Endodermal cell (in vitro differentiated cells): ENCODE results near the gene ZNG1A. TPM values are rescaled to one million over a fixed set of nuclear protein-coding genes. Genes with fewer than 3 reads are reported as not detected.
"Not testable (repeated sequence)": the region's sequence is repeated elsewhere in the genome, so short reads cannot be mapped to it uniquely, and the experiment has no call there.

ENCODE experiments used
- DNase-seq: peaks from one replicate; pipeline ENCODE4 v3.0.0-alpha.2; 2017
- H3K27ac ChIP-seq: 2 replicates; pipeline ENCODE4 v1.5.1; 2013; ENCODE audit warnings: mild to moderate bottlenecking, low read depth, low read length, moderate library complexity
- H3K27me3 ChIP-seq: 2 replicates; pipeline ENCODE4 v1.6.1; 2013; ENCODE audit warnings: mild to moderate bottlenecking, low read length, moderate library complexity; ENCODE audit not compliant: insufficient read depth, control insufficient read depth, poor library complexity, severe bottlenecking
- H3K36me3 ChIP-seq: 2 replicates; pipeline ENCODE4 v1.7.0; 2013; ENCODE audit warnings: mild to moderate bottlenecking, low read length, moderate library complexity; ENCODE audit not compliant: control insufficient read depth, insufficient read depth
- H3K4me1 ChIP-seq: one replicate; pipeline ENCODE4 v1.7.0; 2013; ENCODE audit warnings: low read length; ENCODE audit not compliant: control insufficient read depth, insufficient read depth
- H3K4me3 ChIP-seq: 2 replicates; pipeline ENCODE4 v1.5.1; 2013; ENCODE audit warnings: mild to moderate bottlenecking, low read length, moderate library complexity
- H3K9ac ChIP-seq: 2 replicates; pipeline ENCODE4 v1.6.1; 2013; ENCODE audit warnings: mild to moderate bottlenecking, low read length, moderate library complexity; ENCODE audit not compliant: poor library complexity, severe bottlenecking; ENCODE audit errors: extremely low read depth
- H3K9me3 ChIP-seq: 2 replicates; pipeline ENCODE4 v1.6.1; 2013; ENCODE audit warnings: mild to moderate bottlenecking, low read length, moderate library complexity; ENCODE audit not compliant: control insufficient read depth
- H3K27ac Mint-ChIP-seq: 2 replicates; pipeline ENCODE4 v1.8.0; 2020; ENCODE audit warnings: mixed read lengths
- H3K27me3 Mint-ChIP-seq: 2 replicates; pipeline ENCODE4 v1.8.0; 2021; ENCODE audit warnings: mild to moderate bottlenecking, mixed read lengths; ENCODE audit not compliant: insufficient read depth
- H3K36me3 Mint-ChIP-seq: 2 replicates; pipeline ENCODE4 v1.8.0; 2020; ENCODE audit warnings: low read depth, mixed read lengths
- H3K4me1 Mint-ChIP-seq: 2 replicates; pipeline ENCODE4 v1.8.0; 2020; ENCODE audit warnings: mixed read lengths
- H3K4me3 Mint-ChIP-seq: 2 replicates; pipeline ENCODE4 v1.8.0; 2020; ENCODE audit warnings: mild to moderate bottlenecking, moderate library complexity, mixed read lengths
- H3K9me3 Mint-ChIP-seq: 2 replicates; pipeline ENCODE4 v1.8.0; 2020; ENCODE audit warnings: mild to moderate bottlenecking, mixed read lengths
- WGBS, 2 experiments: methylation state at CpG; one replicate each; pipeline versions ENCODE4 v1.1.5 to v1.1.7; 2013; ENCODE audit warnings: missing lambda C conversion rate in 2 of 2, mixed read lengths in 1 of 2; ENCODE audit not compliant: insufficient coverage in 1 of 2, insufficient read length in 1 of 2; 5-methylcytosine and 5-hydroxymethylcytosine counted together
- total RNA-seq, 2 donors: library from RNA; stranded (reverse); fragmentation: NEBNext Ultra II Directional in 1 of 2; extraction: Animal tissue kit (Norgen Biotek cat#: 25700) in 1 of 2; gene quantifications; 2 replicates in 1 of 2; 3 replicates in 1 of 2; pipeline ENCODE4 v1.2.1, GENCODE V29; 2021

The ZNG1A gene
- total RNA-seq, 2 donors from 2014 or later = 45.7 to 68.5 TPM

GRCh38 chr9:159871-160270 lies 19.0 kb downstream of the ZNG1A start:
- DNase-seq, H3K36me3 Mint-ChIP-seq: not testable (repeated sequence)
- WGBS, 2 experiments = 87% methylated on average over 1 of the region's 1 CpG; no CpG with 5 or more reads in 1 of the 2 experiments

GRCh38 chr9:151173-151572 lies 27.7 kb downstream of the ZNG1A start:
- not testable (repeated sequence) for H3K4me1 ChIP-seq, H3K9me3 ChIP-seq, H3K27me3 ChIP-seq, H3K9ac ChIP-seq, H3K36me3 ChIP-seq, H3K27ac ChIP-seq, H3K4me1 Mint-ChIP-seq, H3K4me3 Mint-ChIP-seq, H3K27ac Mint-ChIP-seq, H3K9me3 Mint-ChIP-seq, H3K4me3 ChIP-seq, H3K27me3 Mint-ChIP-seq, H3K36me3 Mint-ChIP-seq, DNase-seq

More at GRCh38 chr9:159871-160270, 19.0 kb downstream of the ZNG1A start:
- not testable (repeated sequence) for H3K9ac ChIP-seq, H3K27me3 Mint-ChIP-seq, H3K4me1 Mint-ChIP-seq, H3K4me1 ChIP-seq, H3K9me3 Mint-ChIP-seq, H3K4me3 ChIP-seq, H3K36me3 ChIP-seq, H3K4me3 Mint-ChIP-seq, H3K27ac ChIP-seq, H3K27me3 ChIP-seq, H3K9me3 ChIP-seq, H3K27ac Mint-ChIP-seq

- H3K27ac ChIP-seq, H3K9me3 Mint-ChIP-seq, H3K4me1 Mint-ChIP-seq, H3K9ac ChIP-seq, H3K4me3 ChIP-seq, H3K36me3 ChIP-seq, H3K27me3 ChIP-seq, DNase-seq, H3K27ac Mint-ChIP-seq, H3K4me1 ChIP-seq, H3K27me3 Mint-ChIP-seq, H3K9me3 ChIP-seq: not testable (repeated sequence)
- Mint-ChIP-seq H3K36me3 (peaks cover 10% of the 10 kb centered on the region), H3K4me3 (peak overlapping the region; percentile 42)
- WGBS, 2 experiments = 63 to 88% methylated on average over 5 to 17 of the region's 17 CpGs
Measured at GRCh38 chr9:139880-140279, 39.0 kb downstream of the ZNG1A start.

GRCh38 chr9:117995-118467 lies 60.8 kb downstream of the ZNG1A start, which contains the start of gene FOXD4:
Gene FOXD4, minus strand, starts transcription at chr9:118417. Its CDS starts 298 bp downstream, at chr9:118119.
- H3K4me3 ChIP-seq = not testable (repeated sequence)
- H3K27me3 Mint-ChIP-seq = peaks cover 65% of the 10 kb centered on the region

GRCh38 chr9:117144-117994 lies 61.5 kb downstream of the ZNG1A start:
- H3K27me3 ChIP-seq = peaks cover 64% of the 10 kb centered on the region
- H3K27ac Mint-ChIP-seq, H3K27ac ChIP-seq, H3K4me1 ChIP-seq, H3K36me3 ChIP-seq, H3K4me3 ChIP-seq, H3K9ac ChIP-seq, H3K36me3 Mint-ChIP-seq, H3K9me3 ChIP-seq, H3K9me3 Mint-ChIP-seq, H3K4me1 Mint-ChIP-seq: not testable (repeated sequence)
- 2 to 3% methylated on average over 6 to 52 of the region's 71 CpGs for WGBS, 2 experiments
- peaks cover 71% of the 10 kb centered on the region for H3K27me3 Mint-ChIP-seq
- DNase-seq = peak; percentile 79
- peak overlapping the region; percentile 56 for H3K4me3 Mint-ChIP-seq

More at GRCh38 chr9:117995-118467, 60.8 kb downstream of the ZNG1A start, which contains the start of gene FOXD4:
- H3K9me3 Mint-ChIP-seq, H3K4me1 ChIP-seq, H3K9ac ChIP-seq, H3K9me3 ChIP-seq, H3K27ac Mint-ChIP-seq, H3K27ac ChIP-seq, H3K36me3 Mint-ChIP-seq, H3K36me3 ChIP-seq, H3K4me1 Mint-ChIP-seq: not testable (repeated sequence)
- DNase-seq = peak; percentile 62
- H3K4me3 Mint-ChIP-seq = peak within 1 kb of the TSS; percentile 56
- H3K27me3 ChIP-seq = peaks cover 57% of the 10 kb centered on the region
- 13 to 30% methylated on average over 2 to 30 of the region's 30 CpGs for WGBS, 2 experiments

- H3K4me3 ChIP-seq, H3K9me3 ChIP-seq, H3K36me3 Mint-ChIP-seq, H3K4me1 ChIP-seq, H3K27ac ChIP-seq, H3K27ac Mint-ChIP-seq, H3K4me1 Mint-ChIP-seq, H3K9ac ChIP-seq, H3K9me3 Mint-ChIP-seq, H3K36me3 ChIP-seq: not testable (repeated sequence)
- peak overlapping the region; percentile 56 for H3K4me3 Mint-ChIP-seq
- H3K27me3 ChIP-seq = peaks cover 73% of the 10 kb centered on the region
- DNase-seq = peak; percentile 60
- H3K27me3 Mint-ChIP-seq = peaks cover 80% of the 10 kb centered on the region
- WGBS, 2 experiments = 6 to 7% methylated on average over 11 to 35 of the region's 41 CpGs
Measured at GRCh38 chr9:116239-117077, 62.4 kb downstream of the ZNG1A start.
